Esophagus (tissue), 2 donors: ENCODE results near the gene SAMD4A. TPM values are rescaled to one million over a fixed set of nuclear protein-coding genes. Genes with fewer than 3 reads are reported as not detected.
A peak's percentile ranks its signal among the peaks of the same experiment; 100 is the strongest.

Source experiments
- H3K27ac ChIP-seq, 2 donors: one replicate each; pipeline ENCODE4 v1.5.1; 2013; ENCODE audit warnings: low read depth in 2 of 2, mild to moderate bottlenecking in 2 of 2, inconsistent platforms in 1 of 2, low read length in 1 of 2, moderate library complexity in 1 of 2
- H3K27me3 ChIP-seq, 2 donors: one replicate each; pipeline ENCODE4 v1.6.1; 2013; ENCODE audit warnings: low read length in 2 of 2, control low read depth in 1 of 2, mild to moderate bottlenecking in 1 of 2; ENCODE audit not compliant: insufficient read depth in 2 of 2, control insufficient read depth in 1 of 2
- H3K36me3 ChIP-seq, 2 donors: one replicate each; pipeline ENCODE4 v1.6.1; 2013; ENCODE audit warnings: low read length in 1 of 2; ENCODE audit not compliant: control insufficient read depth in 2 of 2, insufficient read depth in 2 of 2
- H3K4me1 ChIP-seq, 2 donors: one replicate each; pipeline ENCODE4 v1.6.1; 2013; ENCODE audit warnings: low read length in 1 of 2; ENCODE audit not compliant: control insufficient read depth in 2 of 2, insufficient read depth in 2 of 2
- H3K4me3 ChIP-seq, 2 donors: one replicate each; pipeline ENCODE4 v1.5.1; 2013; ENCODE audit warnings: low read length in 2 of 2, mild to moderate bottlenecking in 2 of 2, low read depth in 1 of 2, moderate library complexity in 1 of 2
- H3K9me3 ChIP-seq, 2 donors: one replicate each; pipeline ENCODE4 v1.6.1; 2013; ENCODE audit warnings: mild to moderate bottlenecking in 2 of 2, low read depth in 1 of 2, low read length in 1 of 2, moderate library complexity in 1 of 2; ENCODE audit not compliant: control insufficient read depth in 2 of 2, insufficient read depth in 1 of 2
- WGBS, 2 donors: extraction: QIAGEN DNeasy Blood & Tissue Kit; methylation state at CpG; one replicate each; pipeline ENCODE4 v1.1.7; 2013; 5-methylcytosine and 5-hydroxymethylcytosine counted together
- polyA plus RNA-seq, 2 donors: library from polyadenylated mRNA; stranded (reverse); fragments of 200-250 nt; gene quantifications; one replicate each; pipeline ENCODE4 v1.2.3, GENCODE V29; 2013
- donor health status: healthy with polysubstance abuse.
- donor health status: Bipolar disorder and iron deficiency.

The SAMD4A gene
- polyA plus RNA-seq, 2 donors = 1.1 to 1.7 TPM

DNA sequence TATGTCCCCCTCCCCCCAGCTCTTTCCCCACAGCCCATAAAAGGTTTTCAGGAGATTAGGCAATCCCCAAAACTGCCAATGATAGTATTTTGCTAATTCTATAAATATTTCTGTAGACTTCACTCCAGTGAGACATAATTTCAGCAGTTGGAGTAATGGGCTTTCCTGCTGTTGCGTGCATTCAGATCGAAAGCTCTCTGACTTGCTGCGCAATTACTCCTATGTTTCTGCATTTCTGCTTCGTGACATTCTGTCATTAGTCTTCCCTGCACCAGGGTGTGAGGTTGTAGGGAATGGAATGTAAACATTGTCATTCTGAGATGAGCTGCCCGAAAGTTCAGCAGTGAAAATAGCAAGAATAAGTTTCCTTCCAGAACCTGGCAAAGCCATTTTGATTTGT, 58.2 kb downstream of the SAMD4A start:
- no peak overlapping the region for H3K27ac ChIP-seq
- no peak overlapping the region for H3K4me3 ChIP-seq
- no peaks in the 10 kb centered on the region for H3K27me3 ChIP-seq
- no peaks in the 10 kb centered on the region for H3K9me3 ChIP-seq
- H3K36me3 ChIP-seq = no peaks in the 10 kb centered on the region
- peaks cover 0 to 3% of the 10 kb centered on the region in 2 donors for H3K4me1 ChIP-seq
- 63 to 66% methylated on average over 5 of the region's 5 CpGs for WGBS, 2 donors

DNA sequence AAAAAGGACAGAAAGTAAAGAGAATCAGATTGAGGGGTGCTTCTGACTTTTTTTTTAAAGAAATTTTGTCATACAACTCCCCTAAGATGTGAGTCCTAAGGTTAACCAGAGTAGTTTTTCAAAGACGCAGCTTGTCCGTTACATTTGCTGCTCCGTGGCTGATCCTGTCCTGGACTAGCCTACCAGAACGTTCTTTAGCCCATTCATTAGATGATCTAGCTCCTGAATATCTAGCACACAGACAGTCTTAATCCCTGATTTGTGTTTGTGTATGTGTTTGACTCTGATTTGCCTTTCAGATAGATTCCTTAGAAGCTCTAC, 60.3 kb downstream of the SAMD4A start:
- Histone ChIP-seq H3K4me3 (no peak overlapping the region), H3K4me1 (peaks cover 0 to 3% of the 10 kb centered on the region in 2 donors), H3K27ac (peak overlapping the region; percentile 45 to 68), H3K27me3 (no peaks in the 10 kb centered on the region), H3K9me3 (no peaks in the 10 kb centered on the region), H3K36me3 (no peaks in the 10 kb centered on the region)
- 53 to 59% methylated on average over 4 of the region's 4 CpGs for WGBS, 2 donors

DNA sequence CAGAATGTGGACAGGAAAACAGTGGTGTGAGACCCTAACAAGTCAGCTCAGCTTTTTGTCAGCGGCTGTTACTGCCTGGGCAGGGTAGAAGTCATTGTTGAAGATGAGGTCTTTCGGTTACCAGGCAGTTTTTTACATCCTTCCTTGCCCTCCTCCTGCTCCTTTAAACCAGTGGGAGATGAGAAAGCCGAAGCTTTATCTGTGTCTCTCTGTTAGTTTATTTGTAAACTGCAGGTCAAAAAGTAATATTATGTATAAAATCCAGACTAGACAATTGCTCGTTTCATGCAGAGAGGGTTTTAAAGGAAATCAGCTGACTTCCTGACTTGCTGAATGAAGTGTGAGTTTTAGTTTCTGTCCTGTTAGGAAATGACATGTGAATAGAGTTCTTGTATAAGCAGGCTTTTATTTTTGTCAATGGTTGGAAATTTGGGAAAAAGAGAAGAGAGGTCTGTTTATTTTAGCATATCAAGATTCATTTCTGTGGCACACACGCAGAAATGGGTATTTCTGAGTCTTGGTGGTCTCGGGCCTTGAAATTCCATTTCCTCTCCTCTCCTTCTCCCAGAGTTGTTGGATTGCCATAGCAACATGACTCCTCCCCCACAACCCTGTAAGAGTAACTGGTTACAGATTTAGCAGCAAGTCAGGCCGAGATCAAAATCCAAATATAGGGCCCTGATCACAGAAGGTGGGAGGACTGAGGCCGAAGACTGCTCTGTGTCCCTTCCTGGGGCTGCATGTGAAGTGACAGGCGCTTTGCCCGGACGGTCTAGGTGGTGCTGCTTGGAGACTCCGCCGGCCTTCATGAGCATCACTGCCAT, 60.8 kb downstream of the SAMD4A start:
- no peaks in the 10 kb centered on the region for H3K36me3 ChIP-seq
- no peaks in the 10 kb centered on the region for H3K9me3 ChIP-seq
- H3K4me3 ChIP-seq = no peak overlapping the region
- 54 to 59% methylated on average over 13 of the region's 13 CpGs for WGBS, 2 donors
- H3K27me3 ChIP-seq = no peaks in the 10 kb centered on the region
- peak overlapping the region; percentile 45 to 68 for H3K27ac ChIP-seq
- peaks cover 0 to 3% of the 10 kb centered on the region in 2 donors for H3K4me1 ChIP-seq

DNA sequence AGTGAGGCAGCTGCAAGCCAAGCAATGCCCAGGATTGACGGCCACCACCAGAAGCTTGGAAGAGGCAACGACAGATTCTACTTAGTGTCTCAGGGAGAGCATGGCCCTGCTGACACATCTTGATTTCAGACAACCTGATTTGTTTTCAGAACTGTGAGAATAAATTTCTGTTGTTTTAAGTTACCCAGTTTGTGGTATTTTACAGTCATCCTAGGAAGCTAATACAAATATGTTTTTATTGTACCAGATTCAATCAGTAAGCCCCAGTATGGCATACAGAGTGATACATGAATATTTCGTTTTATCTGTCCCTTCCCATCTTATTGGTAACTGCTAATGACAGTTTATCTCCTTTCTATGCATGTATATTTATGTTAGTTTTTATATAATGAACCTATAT, 62.3 kb downstream of the SAMD4A start:
- H3K9me3 ChIP-seq = no peaks in the 10 kb centered on the region
- no peak overlapping the region for H3K27ac ChIP-seq
- no peaks in the 10 kb centered on the region for H3K27me3 ChIP-seq
- H3K4me3 ChIP-seq = no peak overlapping the region
- peaks cover 0 to 3% of the 10 kb centered on the region in 2 donors for H3K4me1 ChIP-seq
- WGBS, 2 donors = 85 to 89% methylated on average over 3 of the region's 3 CpGs
- H3K36me3 ChIP-seq = no peaks in the 10 kb centered on the region

DNA sequence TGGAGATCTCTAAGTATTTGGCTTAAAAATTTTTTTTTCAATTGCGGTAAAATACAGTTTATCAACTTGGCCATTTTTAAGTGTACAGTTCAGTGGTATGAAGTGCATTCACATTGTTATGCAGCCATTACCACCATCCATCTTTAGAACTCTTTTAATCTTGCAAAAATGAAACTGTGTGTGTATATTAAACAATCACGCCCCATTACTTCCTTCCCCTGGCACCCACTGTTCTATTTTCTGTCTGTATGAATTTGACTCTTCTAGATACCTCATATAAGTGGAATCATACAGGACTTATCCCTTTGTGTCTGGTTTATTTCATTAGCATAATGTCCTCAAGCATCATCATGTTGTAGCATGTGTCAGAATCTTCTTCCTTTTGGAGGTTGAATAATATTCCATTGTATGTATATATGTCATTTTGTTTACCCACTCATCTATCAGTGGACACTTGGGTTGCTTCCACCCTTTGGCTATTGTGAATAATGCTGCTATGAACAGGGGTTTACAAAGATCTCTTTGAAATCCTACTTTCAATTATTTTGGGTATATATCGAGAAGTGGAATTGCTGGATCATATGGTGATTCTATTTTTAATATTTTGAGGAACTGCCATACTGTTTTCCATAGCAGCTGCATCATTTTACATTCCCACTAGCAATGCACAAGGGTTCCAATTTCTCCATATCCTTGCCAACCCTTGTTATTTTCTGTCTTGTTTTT, 62.9 kb downstream of the SAMD4A start:
- no peaks in the 10 kb centered on the region for H3K9me3 ChIP-seq
- H3K27me3 ChIP-seq = no peaks in the 10 kb centered on the region
- no peaks in the 10 kb centered on the region for H3K36me3 ChIP-seq
- no peak overlapping the region for H3K4me3 ChIP-seq
- H3K4me1 ChIP-seq = peaks cover 0 to 3% of the 10 kb centered on the region in 2 donors
- no peak overlapping the region for H3K27ac ChIP-seq
- WGBS, 2 donors = 44 to 55% methylated on average over 3 of the region's 3 CpGs

DNA sequence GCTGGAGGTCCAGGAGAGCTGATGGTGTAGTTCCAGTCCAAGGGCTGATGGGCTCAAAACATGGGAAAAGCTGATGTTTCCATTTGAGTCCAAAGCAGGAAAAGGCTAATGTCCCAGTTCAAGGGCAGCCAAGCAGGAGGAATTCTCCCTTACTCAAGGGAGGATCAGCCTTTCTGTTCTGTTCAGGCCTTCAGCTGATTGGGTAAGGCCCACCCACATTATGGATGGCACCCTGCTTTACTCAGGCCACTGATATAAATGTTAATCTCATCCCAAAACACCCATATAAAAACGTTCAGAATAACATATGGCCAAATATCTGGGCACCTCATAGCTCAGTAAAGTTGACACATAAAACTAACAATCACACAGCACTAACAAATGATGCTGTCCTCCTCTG, 64.1 kb downstream of the SAMD4A start:
- Histone ChIP-seq H3K27ac (no peak overlapping the region), H3K9me3 (no peaks in the 10 kb centered on the region), H3K36me3 (no peaks in the 10 kb centered on the region), H3K4me3 (no peak overlapping the region), H3K4me1 (peaks cover 0 to 3% of the 10 kb centered on the region in 2 donors), H3K27me3 (no peaks in the 10 kb centered on the region)
- WGBS, 2 donors = 37 to 49% methylated on average over 1 of the region's 1 CpG

DNA sequence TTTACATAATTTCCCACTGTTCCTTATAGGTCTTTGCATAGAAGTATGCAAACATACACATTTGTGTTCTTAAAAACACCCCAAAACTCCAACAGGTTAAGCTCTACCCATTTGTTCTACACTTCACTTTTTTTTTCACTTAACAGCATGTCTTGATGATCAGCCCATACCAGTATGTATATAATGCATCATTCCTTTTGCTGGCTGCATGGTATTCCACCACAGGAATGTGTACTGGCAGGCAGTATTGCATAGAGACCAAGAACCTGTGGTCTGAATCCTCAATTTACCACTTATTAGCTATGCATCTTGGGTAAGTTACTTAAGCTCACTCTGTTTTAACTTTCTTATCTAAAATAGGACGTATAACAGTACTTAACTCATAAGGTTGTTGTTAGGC, 65.5 kb downstream of the SAMD4A start:
- WGBS, 2 donors = 96 to 99% methylated on average over 1 of the region's 1 CpG
- Histone ChIP-seq H3K27ac (no peak overlapping the region), H3K9me3 (no peaks in the 10 kb centered on the region), H3K36me3 (no peaks in the 10 kb centered on the region), H3K4me3 (no peak overlapping the region), H3K4me1 (peaks cover 0 to 3% of the 10 kb centered on the region in 2 donors), H3K27me3 (no peaks in the 10 kb centered on the region)

DNA sequence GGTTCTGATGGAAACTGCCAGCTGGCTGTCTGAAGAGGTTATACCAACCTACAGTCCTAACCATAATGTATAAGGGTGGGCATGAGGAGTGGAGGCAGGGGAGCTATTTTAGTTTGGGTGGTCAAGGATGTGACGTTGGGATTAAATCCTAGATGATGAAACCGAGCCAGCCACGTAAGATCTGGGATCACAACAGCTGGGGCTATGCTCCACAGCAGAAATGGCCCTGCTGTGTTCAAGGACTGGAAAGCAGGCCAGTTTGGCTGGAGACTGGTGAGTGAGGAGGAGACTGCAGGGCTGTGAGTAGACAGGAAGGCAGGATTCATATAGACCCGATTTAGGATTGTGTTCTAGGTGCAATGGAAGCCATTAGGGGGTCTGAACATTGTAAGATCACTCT, 66.1 kb downstream of the SAMD4A start:
- no peaks in the 10 kb centered on the region for H3K36me3 ChIP-seq
- H3K9me3 ChIP-seq = no peaks in the 10 kb centered on the region
- no peak overlapping the region for H3K27ac ChIP-seq
- WGBS, 2 donors = 85 to 86% methylated on average over 4 of the region's 4 CpGs
- H3K4me1 ChIP-seq = peaks cover 0 to 4% of the 10 kb centered on the region in 2 donors
- no peak overlapping the region for H3K4me3 ChIP-seq
- no peaks in the 10 kb centered on the region for H3K27me3 ChIP-seq

DNA sequence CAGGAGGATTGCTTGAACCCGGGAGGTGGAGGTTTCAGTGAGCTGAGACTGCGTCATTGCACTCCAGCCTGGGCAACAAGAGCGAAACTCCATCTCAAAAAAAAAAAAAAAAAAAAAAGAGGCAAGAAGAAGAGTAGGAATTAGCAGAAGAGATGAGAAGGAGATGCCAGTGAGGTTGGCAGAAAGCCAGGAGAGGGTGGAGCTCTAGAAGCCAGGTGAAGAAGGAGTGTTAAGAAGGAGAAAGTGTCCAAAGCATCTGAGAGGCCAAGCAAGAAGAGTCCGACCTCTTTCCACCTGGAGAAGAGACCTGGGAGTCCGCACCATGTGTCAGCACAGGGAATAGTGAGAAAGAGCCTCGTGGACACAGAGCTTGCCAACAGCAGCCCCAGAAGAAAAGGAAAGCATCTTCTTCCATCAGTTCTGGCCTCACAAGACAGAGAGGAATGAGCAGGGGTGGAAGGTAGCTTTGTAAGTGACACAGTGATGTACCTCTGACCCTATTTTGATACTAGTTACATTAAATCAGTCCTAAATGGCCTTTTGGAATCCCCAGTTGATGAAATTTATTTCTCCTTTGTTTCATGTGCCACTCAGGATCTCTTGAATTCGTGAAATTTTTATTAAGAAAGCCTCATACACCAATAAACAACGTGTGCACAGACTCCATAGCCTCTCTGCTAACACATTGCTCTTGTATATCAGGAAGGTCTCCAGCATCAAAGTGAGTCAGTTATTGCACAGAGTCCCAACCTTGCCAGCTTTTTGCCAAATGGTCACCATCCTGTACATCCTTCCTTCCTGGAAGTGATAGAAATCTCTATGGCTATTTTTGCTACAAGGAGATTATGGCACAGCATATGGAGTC, 70.6 kb downstream of the SAMD4A start:
- WGBS, 2 donors = 76 to 79% methylated on average over 8 of the region's 8 CpGs

More for the DNA sequence above, 70.6 kb downstream of the SAMD4A start:
- no peaks in the 10 kb centered on the region for H3K27me3 ChIP-seq
- H3K36me3 ChIP-seq = no peaks in the 10 kb centered on the region
- H3K9me3 ChIP-seq = no peaks in the 10 kb centered on the region
- H3K27ac ChIP-seq = no peak overlapping the region
- H3K4me1 ChIP-seq = peaks cover 0 to 3% of the 10 kb centered on the region in 2 donors
- no peak overlapping the region for H3K4me3 ChIP-seq
